Measurements from ENCODE around the gene HEATR3.

The HEATR3 gene

DNA sequence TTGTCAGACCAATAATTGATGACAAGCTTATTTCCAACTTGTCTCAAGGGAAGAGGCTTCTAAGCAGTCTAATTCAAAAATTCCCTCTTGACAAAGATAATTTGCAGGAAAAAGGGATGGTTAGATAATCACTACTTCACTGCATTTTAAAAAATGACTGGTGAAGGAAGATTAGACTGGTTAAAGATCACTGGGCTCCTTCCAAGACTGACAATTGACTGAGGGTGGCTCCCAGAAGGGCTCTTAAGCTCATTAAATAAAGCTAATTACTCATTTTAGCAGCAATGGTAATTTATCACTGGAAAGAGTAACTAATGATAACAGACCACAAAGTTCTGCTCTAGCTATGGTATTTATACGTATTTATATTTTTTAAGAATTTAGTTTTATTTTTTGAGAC is 4.4 kb upstream of the HEATR3 start:
- no peak overlapping the region for H3K23ac ChIP-seq (ENCODE audit: low read length)
- no peak for DNase-seq
- H3K4me2 ChIP-seq (ENCODE audit: low read length), result no peak overlapping the region
- no peak overlapping the region for H4K8ac ChIP-seq (ENCODE audit: low read depth, low read length)
- H2BK120ac ChIP-seq (ENCODE audit: insufficient read depth, low read length, poor library complexity), result no peak overlapping the region
- H3K27ac ChIP-seq (ENCODE audit: low read depth, low read length), result no peak overlapping the region
- H3K4me1 ChIP-seq (ENCODE audit: control insufficient read depth in 1 of 2, insufficient read depth in 2 of 2, low read length in 2 of 2), result peaks cover 0 to 2% of the 10 kb centered on the region in 2 experiments
- no CpG with 5 or more reads among the region's 1 CpG for WGBS (ENCODE audit: extremely low coverage, insufficient coverage, insufficient read length)
- H3K79me2 ChIP-seq (ENCODE audit: control insufficient read depth, insufficient read depth, low read length, poor library complexity), result peaks cover 4% of the 10 kb centered on the region
- no peak overlapping the region for H2AK5ac ChIP-seq (ENCODE audit: low read length)
- H3K9ac ChIP-seq (ENCODE audit: low read length), result no peak overlapping the region
- H3K27me3 ChIP-seq (ENCODE audit: insufficient read depth, low read length), result no peaks in the 10 kb centered on the region
- H3K9me3 ChIP-seq (ENCODE audit: insufficient read depth, low read depth, low read length), result peaks cover 11% of the 10 kb centered on the region
- H3K79me1 ChIP-seq (ENCODE audit: low read length), result peaks cover 4% of the 10 kb centered on the region
- H3K18ac ChIP-seq (ENCODE audit: low read length), result no peak overlapping the region
- H3K14ac ChIP-seq (ENCODE audit: low read length), result no peak overlapping the region
- no peaks in the 10 kb centered on the region for H3K36me3 ChIP-seq (ENCODE audit: control insufficient read depth in 1 of 2, insufficient read depth in 2 of 2, low read length in 2 of 2)
- no peak overlapping the region for H2BK12ac ChIP-seq (ENCODE audit: low read length)
- H2AFZ ChIP-seq (ENCODE audit: insufficient read depth, low read length, poor library complexity), result no peak overlapping the region
- H4K12ac ChIP-seq (ENCODE audit: low read depth, low read length), result no peak overlapping the region
- H4K91ac ChIP-seq (ENCODE audit: low read depth, low read length), result no peak overlapping the region
- no peak overlapping the region for H3K4me3 ChIP-seq (ENCODE audit: low read depth, low read length)
- H2BK5ac ChIP-seq (ENCODE audit: low read depth, low read length, poor library complexity), result no peak overlapping the region
- H3K4ac ChIP-seq (ENCODE audit: low read depth, low read length), result no peak overlapping the region

DNA sequence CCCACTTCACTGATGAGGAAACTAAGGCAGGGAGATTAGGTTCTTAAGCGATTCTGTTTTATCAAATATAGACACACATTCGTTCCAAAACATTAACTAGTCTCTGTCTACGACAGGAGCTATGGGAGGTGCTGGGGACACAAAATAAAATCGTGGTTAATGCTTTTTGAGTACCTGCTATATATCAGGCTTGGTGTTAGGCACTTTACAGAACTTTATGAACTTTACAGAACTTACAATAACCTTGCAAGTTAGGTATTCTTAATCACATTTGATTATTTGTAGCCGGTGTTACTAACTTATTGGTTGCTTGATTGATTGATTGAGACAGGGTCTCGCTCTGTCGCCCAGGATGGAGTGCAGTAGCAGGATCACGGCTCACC is 538 bp upstream of the HEATR3 start:
- no peak overlapping the region for H2AK5ac ChIP-seq (ENCODE audit: low read length)
- no peak overlapping the region for H3K4ac ChIP-seq (ENCODE audit: low read depth, low read length)
- H3K23ac ChIP-seq (ENCODE audit: low read length), result no peak overlapping the region
- no peaks in the 10 kb centered on the region for H3K27me3 ChIP-seq (ENCODE audit: insufficient read depth, low read length)
- peak overlapping the region; percentile 20 for H2BK120ac ChIP-seq (ENCODE audit: insufficient read depth, low read length, poor library complexity)
- H2BK12ac ChIP-seq (ENCODE audit: low read length), result no peak overlapping the region
- DNase-seq, result no peak
- H2AFZ ChIP-seq (ENCODE audit: insufficient read depth, low read length, poor library complexity), result peak overlapping the region; percentile 56
- H3K9ac ChIP-seq (ENCODE audit: low read length), result no peak overlapping the region
- H3K9me3 ChIP-seq (ENCODE audit: insufficient read depth, low read depth, low read length), result no peaks in the 10 kb centered on the region
- H3K14ac ChIP-seq (ENCODE audit: low read length), result no peak overlapping the region
- H3K79me2 ChIP-seq (ENCODE audit: control insufficient read depth, insufficient read depth, low read length, poor library complexity), result peaks cover 8% of the 10 kb centered on the region
- peak overlapping the region; percentile 58 for H4K12ac ChIP-seq (ENCODE audit: low read depth, low read length)
- peak overlapping the region; percentile 55 for H4K91ac ChIP-seq (ENCODE audit: low read depth, low read length)
- peaks cover 6% of the 10 kb centered on the region for H3K79me1 ChIP-seq (ENCODE audit: low read length)
- H3K27ac ChIP-seq (ENCODE audit: low read depth, low read length), result no peak overlapping the region
- peak overlapping the region; percentile 44 for H3K4me2 ChIP-seq (ENCODE audit: low read length)
- peaks cover 3 to 7% of the 10 kb centered on the region in 2 experiments for H3K4me1 ChIP-seq (ENCODE audit: control insufficient read depth in 1 of 2, insufficient read depth in 2 of 2, low read length in 2 of 2)
- WGBS (ENCODE audit: extremely low coverage, insufficient coverage, insufficient read length), result no CpG with 5 or more reads among the region's 8 CpGs
- H4K8ac ChIP-seq (ENCODE audit: low read depth, low read length), result peak overlapping the region; percentile 87
- H3K18ac ChIP-seq (ENCODE audit: low read length), result peak overlapping the region; percentile 57
- peaks cover 3 to 6% of the 10 kb centered on the region in 2 experiments for H3K36me3 ChIP-seq (ENCODE audit: control insufficient read depth in 1 of 2, insufficient read depth in 2 of 2, low read length in 2 of 2)
- H3K4me3 ChIP-seq (ENCODE audit: low read depth, low read length), result no peak overlapping the region
- H2BK5ac ChIP-seq (ENCODE audit: low read depth, low read length, poor library complexity), result no peak overlapping the region

DNA sequence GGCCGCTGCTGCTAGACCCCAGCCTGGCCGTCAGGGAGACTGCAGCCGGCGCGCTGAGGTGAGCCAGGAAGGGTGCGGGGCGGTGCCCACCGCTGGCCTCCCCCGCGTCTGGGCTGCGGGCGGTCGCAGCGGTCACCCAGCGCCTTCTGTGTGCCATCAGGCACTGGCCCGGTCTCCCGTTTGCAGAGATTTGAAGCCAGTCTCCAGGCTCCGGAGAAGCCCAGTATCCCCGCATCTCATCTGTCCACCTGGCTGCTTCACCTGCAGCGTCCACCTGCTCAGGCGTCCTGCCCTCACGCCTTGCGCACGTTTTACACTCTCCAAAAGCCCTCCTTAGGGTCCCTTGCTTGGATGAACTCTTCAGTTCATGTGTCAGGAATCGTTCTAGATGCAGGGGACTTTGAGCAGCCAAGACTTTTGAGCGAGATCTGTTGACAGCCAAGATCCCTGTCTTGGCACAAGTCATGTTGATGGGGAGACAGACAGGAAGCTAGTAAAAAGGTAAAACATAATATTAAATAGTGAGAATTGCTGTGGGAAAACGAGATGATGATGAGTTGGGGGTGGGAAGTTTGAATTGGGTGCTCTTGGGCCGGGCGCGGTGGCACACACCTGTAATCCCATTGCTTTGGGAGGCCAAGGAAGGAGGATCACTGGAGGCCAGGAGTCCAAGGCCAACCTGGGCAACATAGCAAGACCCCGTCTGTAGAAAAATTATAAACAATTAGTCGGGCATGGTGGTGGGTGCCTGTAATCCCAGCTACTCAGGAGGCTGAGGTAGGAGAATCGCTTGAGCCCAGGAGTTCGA is 916 bp downstream of the HEATR3 start:
- Histone ChIP-seq H3K4ac (ENCODE audit: low read depth, low read length) (peak overlapping the region; percentile 71), H3K4me2 (ENCODE audit: low read length) (peak overlapping the region; percentile 68), H3K9me3 (ENCODE audit: insufficient read depth, low read depth, low read length) (no peaks in the 10 kb centered on the region), H3K4me3 (ENCODE audit: low read depth, low read length) (peak overlapping the region; percentile 88), H2BK120ac (ENCODE audit: insufficient read depth, low read length, poor library complexity) (no peak overlapping the region), H3K27me3 (ENCODE audit: insufficient read depth, low read length) (no peaks in the 10 kb centered on the region), H4K12ac (ENCODE audit: low read depth, low read length) (peak overlapping the region; percentile 33), H3K4me1 (ENCODE audit: control insufficient read depth in 1 of 2, insufficient read depth in 2 of 2, low read length in 2 of 2) (peaks cover 3 to 7% of the 10 kb centered on the region in 2 experiments), H3K79me2 (ENCODE audit: control insufficient read depth, insufficient read depth, low read length, poor library complexity) (peaks cover 8% of the 10 kb centered on the region), H3K23ac (ENCODE audit: low read length) (no peak overlapping the region), H2AK5ac (ENCODE audit: low read length) (no peak overlapping the region), H4K91ac (ENCODE audit: low read depth, low read length) (peak overlapping the region; percentile 15), H3K36me3 (ENCODE audit: control insufficient read depth in 1 of 2, insufficient read depth in 2 of 2, low read length in 2 of 2) (peaks cover 7 to 10% of the 10 kb centered on the region in 2 experiments), H2BK12ac (ENCODE audit: low read length) (no peak overlapping the region), H3K14ac (ENCODE audit: low read length) (peak overlapping the region; percentile 46), H2AFZ (ENCODE audit: insufficient read depth, low read length, poor library complexity) (peak overlapping the region; percentile 38), H3K79me1 (ENCODE audit: low read length) (peaks cover 6% of the 10 kb centered on the region), H4K8ac (ENCODE audit: low read depth, low read length) (peak overlapping the region; percentile 48), H3K27ac (ENCODE audit: low read depth, low read length) (peak overlapping the region; percentile 11), H3K9ac (ENCODE audit: low read length) (peak overlapping the region; percentile 57), H2BK5ac (ENCODE audit: low read depth, low read length, poor library complexity) (no peak overlapping the region), H3K18ac (ENCODE audit: low read length) (peak overlapping the region; percentile 57)
- 100% methylated on average over 1 of the region's 34 CpGs for WGBS (ENCODE audit: extremely low coverage, insufficient coverage, insufficient read length)
- DNase-seq, result no peak

- Histone ChIP-seq H3K36me3 (ENCODE audit: control insufficient read depth in 1 of 2, insufficient read depth in 2 of 2, low read length in 2 of 2) (peaks cover 7 to 10% of the 10 kb centered on the region in 2 experiments), H2BK12ac (ENCODE audit: low read length) (no peak overlapping the region), H4K8ac (ENCODE audit: low read depth, low read length) (no peak overlapping the region), H2BK120ac (ENCODE audit: insufficient read depth, low read length, poor library complexity) (no peak overlapping the region), H2BK5ac (ENCODE audit: low read depth, low read length, poor library complexity) (no peak overlapping the region), H4K91ac (ENCODE audit: low read depth, low read length) (no peak overlapping the region), H3K18ac (ENCODE audit: low read length) (no peak overlapping the region), H3K23ac (ENCODE audit: low read length) (no peak overlapping the region), H3K4ac (ENCODE audit: low read depth, low read length) (no peak overlapping the region), H3K79me1 (ENCODE audit: low read length) (peaks cover 6% of the 10 kb centered on the region), H3K4me1 (ENCODE audit: control insufficient read depth in 1 of 2, insufficient read depth in 2 of 2, low read length in 2 of 2) (peaks cover 3 to 7% of the 10 kb centered on the region in 2 experiments), H3K27ac (ENCODE audit: low read depth, low read length) (no peak overlapping the region), H3K4me2 (ENCODE audit: low read length) (no peak overlapping the region), H2AFZ (ENCODE audit: insufficient read depth, low read length, poor library complexity) (no peak overlapping the region), H3K9ac (ENCODE audit: low read length) (no peak overlapping the region), H3K9me3 (ENCODE audit: insufficient read depth, low read depth, low read length) (no peaks in the 10 kb centered on the region), H4K12ac (ENCODE audit: low read depth, low read length) (no peak overlapping the region), H3K14ac (ENCODE audit: low read length) (no peak overlapping the region), H3K79me2 (ENCODE audit: control insufficient read depth, insufficient read depth, low read length, poor library complexity) (peaks cover 8% of the 10 kb centered on the region), H3K27me3 (ENCODE audit: insufficient read depth, low read length) (no peaks in the 10 kb centered on the region), H2AK5ac (ENCODE audit: low read length) (no peak overlapping the region), H3K4me3 (ENCODE audit: low read depth, low read length) (no peak overlapping the region)
- DNase-seq, result peak in 1 of 2 donors; percentile 26
- WGBS (ENCODE audit: extremely low coverage, insufficient coverage, insufficient read length), result no CpG with 5 or more reads among the region's 3 CpGs
These were observed 1.6 kb downstream of the HEATR3 start for GRCh38 chr16:50067290-50067853.
